WTC11 (cell line): Measurements from ENCODE around the gene PLCE1. TPM values are rescaled to one million over a fixed set of nuclear protein-coding genes. Genes with fewer than 3 reads are reported as not detected.
"Not testable (repeated sequence)": the region's sequence is repeated elsewhere in the genome, so short reads cannot be mapped to it uniquely, and the experiment has no call there.

Experiments used
- ATAC-seq: fragments of 200-7000 bp; cut with Tn5 transposase; 2 replicates; pipeline ENCODE4 v1.10.0; 2021; ENCODE audit warnings: mild to moderate bottlenecking, moderate library complexity
- CTCF ChIA-PET: fragments of 300-600 bp; sonication (Branson Sonifier 250); formaldehyde crosslinking; loops from one replicate; lab custom pipeline; 2021; ENCODE audit warnings: antibody characterized with exemption; lab: Charles Lee
- POLR2A ChIA-PET: fragments of 350-600 bp; sonication (Branson Sonifier 250); formaldehyde crosslinking; loops from one replicate; lab custom pipeline; 2021; ENCODE audit warnings: antibody characterized with exemption; lab: Charles Lee
- DNase-seq: peaks from one replicate; pipeline ENCODE4 v3.0.0; 2021; ENCODE audit warnings: low spot score
- H3K27ac Mint-ChIP-seq: 2 replicates; pipeline ENCODE4 v1.8.0; 2021; ENCODE audit warnings: mixed read lengths
- H3K27me3 Mint-ChIP-seq: 2 replicates; pipeline ENCODE4 v1.8.0; 2021; ENCODE audit warnings: low read depth, mild to moderate bottlenecking, moderate library complexity, mixed read lengths
- H3K36me3 Mint-ChIP-seq: 2 replicates; pipeline ENCODE4 v1.8.0; 2021; ENCODE audit warnings: mixed read lengths
- H3K4me1 Mint-ChIP-seq: 2 replicates; pipeline ENCODE4 v1.8.0; 2022; ENCODE audit warnings: mixed read lengths
- H3K4me3 Mint-ChIP-seq: 2 replicates; pipeline ENCODE4 v1.8.0; 2021; ENCODE audit warnings: mild to moderate bottlenecking, moderate library complexity, mixed read lengths
- H3K9me3 Mint-ChIP-seq: 2 replicates; pipeline ENCODE4 v1.8.0; 2021; ENCODE audit warnings: mixed read lengths
- CREM ChIP-seq: sonication (generic); formaldehyde crosslinking; IDR thresholded peaks from 2 replicates; pipeline ENCODE4 v1.8.1; 2022; ENCODE audit warnings: mild to moderate bottlenecking, missing genetic modification reagents, moderate library complexity
- FOXK1 ChIP-seq: sonication (generic); formaldehyde crosslinking; IDR thresholded peaks from 2 replicates; pipeline ENCODE4 v1.8.0; 2022; ENCODE audit warnings: mild to moderate bottlenecking, moderate library complexity, missing genetic modification reagents
- GRHL2 ChIP-seq: fragments of 250-450 bp; sonication (Bioruptor Pico); IDR thresholded peaks from 2 replicates; pipeline ENCODE4 v1.8.0; 2022; ENCODE audit warnings: mild to moderate bottlenecking, moderate library complexity; ENCODE audit not compliant: insufficient replicate concordance, severe bottlenecking
- NFE2L1 ChIP-seq: sonication (generic); formaldehyde crosslinking; IDR thresholded peaks from 2 replicates; pipeline ENCODE4 v1.8.1; 2023; ENCODE audit warnings: missing genetic modification reagents
- NFYB ChIP-seq: sonication (generic); formaldehyde crosslinking; conservative IDR thresholded peaks from 2 replicates; pipeline ENCODE4 v1.8.0; 2022; ENCODE audit warnings: low read depth, missing genetic modification reagents
- NR1H2 ChIP-seq: sonication (generic); formaldehyde crosslinking; IDR thresholded peaks from 2 replicates; pipeline ENCODE4 v1.9.0; 2021; ENCODE audit warnings: mild to moderate bottlenecking, moderate library complexity, missing genetic modification reagents
- SP1 ChIP-seq: sonication (generic); formaldehyde crosslinking; conservative IDR thresholded peaks from 2 replicates; pipeline ENCODE4 v1.8.1; 2022; ENCODE audit warnings: missing genetic modification reagents
- TCF7 ChIP-seq: sonication (generic); formaldehyde crosslinking; IDR thresholded peaks from 2 replicates; pipeline ENCODE4 v1.8.0; 2022; ENCODE audit warnings: mild to moderate bottlenecking, low read depth, missing genetic modification reagents, moderate library complexity
- total RNA-seq: library from RNA; stranded (reverse); gene quantifications from 3 replicates; pipeline ENCODE4 v1.2.3, GENCODE V29; 2021
- TF ChIP-seq, protein P1 (sequence below): fragments of 250-450 bp; sonication (Bioruptor Pico); IDR thresholded peaks from 2 replicates; pipeline ENCODE4 v1.9.0; 2021; ENCODE audit warnings: mild to moderate bottlenecking, borderline replicate concordance
- TF ChIP-seq, protein P2 (sequence below): sonication (generic); formaldehyde crosslinking; IDR thresholded peaks from 2 replicates; pipeline ENCODE4 v1.8.1; 2023; ENCODE audit warnings: mild to moderate bottlenecking, missing genetic modification reagents, borderline replicate concordance
- TF ChIP-seq, protein P3 (sequence below): sonication (generic); formaldehyde crosslinking; IDR thresholded peaks from 2 replicates; pipeline ENCODE4 v1.8.1; 2023; ENCODE audit warnings: mild to moderate bottlenecking, moderate library complexity, missing genetic modification reagents
- TF ChIP-seq, protein P4 (sequence below): fragments of 250-450 bp; sonication (Bioruptor Pico); IDR thresholded peaks from 2 replicates; pipeline ENCODE4 v1.9.0; 2021; ENCODE audit warnings: mild to moderate bottlenecking
- TF ChIP-seq, protein P5 (sequence below): sonication (generic); formaldehyde crosslinking; IDR thresholded peaks from 2 replicates; pipeline ENCODE4 v1.8.1; 2023; ENCODE audit warnings: mild to moderate bottlenecking, missing genetic modification reagents
- TF ChIP-seq, protein P6 (sequence below): fragments of 200-600 bp; IDR thresholded peaks from 2 replicates; pipeline ENCODE4 v1.8.0; 2022; ENCODE audit warnings: antibody characterized with exemption
- TF ChIP-seq, protein P7 (sequence below): sonication (generic); formaldehyde crosslinking; IDR thresholded peaks from 2 replicates; pipeline ENCODE4 v1.8.0; 2022; ENCODE audit warnings: mild to moderate bottlenecking, missing genetic modification reagents
- TF ChIP-seq, protein P8 (sequence below): sonication (generic); formaldehyde crosslinking; IDR thresholded peaks from 2 replicates; pipeline ENCODE4 v1.8.0; 2022; ENCODE audit warnings: missing genetic modification reagents

Gene PLCE1
- total RNA-seq, 1 experiment from 2014 or later, result 0.11 TPM

DNA sequence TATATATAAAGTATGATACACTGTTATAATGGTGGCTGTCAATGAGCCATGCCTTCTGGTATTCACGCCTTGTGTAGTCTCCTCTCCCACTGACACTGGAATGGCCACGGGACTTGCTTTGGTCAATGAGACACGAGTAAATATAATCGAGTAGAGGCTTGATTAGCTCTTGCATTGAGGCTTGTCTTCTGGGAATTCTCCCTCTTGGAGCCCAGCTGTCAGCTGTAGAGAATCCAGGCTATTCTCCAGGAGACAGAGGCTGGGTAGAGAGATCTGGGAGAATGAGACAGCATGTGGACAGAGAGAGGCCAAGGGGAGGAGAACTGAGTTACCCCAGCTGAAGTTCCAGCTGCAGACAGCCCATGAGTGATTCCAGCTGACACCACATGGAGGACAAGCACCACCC is 25.2 kb upstream of the PLCE1 start:
- TF ChIP-seq NFE2L1 (CRISPR knock-in tag), result no peak
- TF ChIP-seq, protein P1, sequence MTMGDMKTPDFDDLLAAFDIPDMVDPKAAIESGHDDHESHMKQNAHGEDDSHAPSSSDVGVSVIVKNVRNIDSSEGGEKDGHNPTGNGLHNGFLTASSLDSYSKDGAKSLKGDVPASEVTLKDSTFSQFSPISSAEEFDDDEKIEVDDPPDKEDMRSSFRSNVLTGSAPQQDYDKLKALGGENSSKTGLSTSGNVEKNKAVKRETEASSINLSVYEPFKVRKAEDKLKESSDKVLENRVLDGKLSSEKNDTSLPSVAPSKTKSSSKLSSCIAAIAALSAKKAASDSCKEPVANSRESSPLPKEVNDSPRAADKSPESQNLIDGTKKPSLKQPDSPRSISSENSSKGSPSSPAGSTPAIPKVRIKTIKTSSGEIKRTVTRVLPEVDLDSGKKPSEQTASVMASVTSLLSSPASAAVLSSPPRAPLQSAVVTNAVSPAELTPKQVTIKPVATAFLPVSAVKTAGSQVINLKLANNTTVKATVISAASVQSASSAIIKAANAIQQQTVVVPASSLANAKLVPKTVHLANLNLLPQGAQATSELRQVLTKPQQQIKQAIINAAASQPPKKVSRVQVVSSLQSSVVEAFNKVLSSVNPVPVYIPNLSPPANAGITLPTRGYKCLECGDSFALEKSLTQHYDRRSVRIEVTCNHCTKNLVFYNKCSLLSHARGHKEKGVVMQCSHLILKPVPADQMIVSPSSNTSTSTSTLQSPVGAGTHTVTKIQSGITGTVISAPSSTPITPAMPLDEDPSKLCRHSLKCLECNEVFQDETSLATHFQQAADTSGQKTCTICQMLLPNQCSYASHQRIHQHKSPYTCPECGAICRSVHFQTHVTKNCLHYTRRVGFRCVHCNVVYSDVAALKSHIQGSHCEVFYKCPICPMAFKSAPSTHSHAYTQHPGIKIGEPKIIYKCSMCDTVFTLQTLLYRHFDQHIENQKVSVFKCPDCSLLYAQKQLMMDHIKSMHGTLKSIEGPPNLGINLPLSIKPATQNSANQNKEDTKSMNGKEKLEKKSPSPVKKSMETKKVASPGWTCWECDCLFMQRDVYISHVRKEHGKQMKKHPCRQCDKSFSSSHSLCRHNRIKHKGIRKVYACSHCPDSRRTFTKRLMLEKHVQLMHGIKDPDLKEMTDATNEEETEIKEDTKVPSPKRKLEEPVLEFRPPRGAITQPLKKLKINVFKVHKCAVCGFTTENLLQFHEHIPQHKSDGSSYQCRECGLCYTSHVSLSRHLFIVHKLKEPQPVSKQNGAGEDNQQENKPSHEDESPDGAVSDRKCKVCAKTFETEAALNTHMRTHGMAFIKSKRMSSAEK, result no peak
- TF ChIP-seq FOXK1 (CRISPR knock-in tag), result no peak
- TF ChIP-seq, protein P2, sequence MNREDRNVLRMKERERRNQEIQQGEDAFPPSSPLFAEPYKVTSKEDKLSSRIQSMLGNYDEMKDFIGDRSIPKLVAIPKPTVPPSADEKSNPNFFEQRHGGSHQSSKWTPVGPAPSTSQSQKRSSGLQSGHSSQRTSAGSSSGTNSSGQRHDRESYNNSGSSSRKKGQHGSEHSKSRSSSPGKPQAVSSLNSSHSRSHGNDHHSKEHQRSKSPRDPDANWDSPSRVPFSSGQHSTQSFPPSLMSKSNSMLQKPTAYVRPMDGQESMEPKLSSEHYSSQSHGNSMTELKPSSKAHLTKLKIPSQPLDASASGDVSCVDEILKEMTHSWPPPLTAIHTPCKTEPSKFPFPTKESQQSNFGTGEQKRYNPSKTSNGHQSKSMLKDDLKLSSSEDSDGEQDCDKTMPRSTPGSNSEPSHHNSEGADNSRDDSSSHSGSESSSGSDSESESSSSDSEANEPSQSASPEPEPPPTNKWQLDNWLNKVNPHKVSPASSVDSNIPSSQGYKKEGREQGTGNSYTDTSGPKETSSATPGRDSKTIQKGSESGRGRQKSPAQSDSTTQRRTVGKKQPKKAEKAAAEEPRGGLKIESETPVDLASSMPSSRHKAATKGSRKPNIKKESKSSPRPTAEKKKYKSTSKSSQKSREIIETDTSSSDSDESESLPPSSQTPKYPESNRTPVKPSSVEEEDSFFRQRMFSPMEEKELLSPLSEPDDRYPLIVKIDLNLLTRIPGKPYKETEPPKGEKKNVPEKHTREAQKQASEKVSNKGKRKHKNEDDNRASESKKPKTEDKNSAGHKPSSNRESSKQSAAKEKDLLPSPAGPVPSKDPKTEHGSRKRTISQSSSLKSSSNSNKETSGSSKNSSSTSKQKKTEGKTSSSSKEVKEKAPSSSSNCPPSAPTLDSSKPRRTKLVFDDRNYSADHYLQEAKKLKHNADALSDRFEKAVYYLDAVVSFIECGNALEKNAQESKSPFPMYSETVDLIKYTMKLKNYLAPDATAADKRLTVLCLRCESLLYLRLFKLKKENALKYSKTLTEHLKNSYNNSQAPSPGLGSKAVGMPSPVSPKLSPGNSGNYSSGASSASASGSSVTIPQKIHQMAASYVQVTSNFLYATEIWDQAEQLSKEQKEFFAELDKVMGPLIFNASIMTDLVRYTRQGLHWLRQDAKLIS (CRISPR knock-in tag), result no peak
- no peak for TF ChIP-seq NR1H2 (CRISPR knock-in tag)
- TF ChIP-seq, protein P3, sequence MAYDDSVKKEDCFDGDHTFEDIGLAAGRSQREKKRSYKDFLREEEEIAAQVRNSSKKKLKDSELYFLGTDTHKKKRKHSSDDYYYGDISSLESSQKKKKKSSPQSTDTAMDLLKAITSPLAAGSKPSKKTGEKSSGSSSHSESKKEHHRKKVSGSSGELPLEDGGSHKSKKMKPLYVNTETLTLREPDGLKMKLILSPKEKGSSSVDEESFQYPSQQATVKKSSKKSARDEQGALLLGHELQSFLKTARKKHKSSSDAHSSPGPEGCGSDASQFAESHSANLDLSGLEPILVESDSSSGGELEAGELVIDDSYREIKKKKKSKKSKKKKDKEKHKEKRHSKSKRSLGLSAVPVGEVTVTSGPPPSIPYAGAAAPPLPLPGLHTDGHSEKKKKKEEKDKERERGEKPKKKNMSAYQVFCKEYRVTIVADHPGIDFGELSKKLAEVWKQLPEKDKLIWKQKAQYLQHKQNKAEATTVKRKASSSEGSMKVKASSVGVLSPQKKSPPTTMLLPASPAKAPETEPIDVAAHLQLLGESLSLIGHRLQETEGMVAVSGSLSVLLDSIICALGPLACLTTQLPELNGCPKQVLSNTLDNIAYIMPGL (CRISPR knock-in tag), result no peak
- TF ChIP-seq NFYB, result no peak
- TF ChIP-seq, protein P4, sequence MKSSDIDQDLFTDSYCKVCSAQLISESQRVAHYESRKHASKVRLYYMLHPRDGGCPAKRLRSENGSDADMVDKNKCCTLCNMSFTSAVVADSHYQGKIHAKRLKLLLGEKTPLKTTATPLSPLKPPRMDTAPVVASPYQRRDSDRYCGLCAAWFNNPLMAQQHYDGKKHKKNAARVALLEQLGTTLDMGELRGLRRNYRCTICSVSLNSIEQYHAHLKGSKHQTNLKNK (CRISPR knock-in tag), result no peak
- TF ChIP-seq GRHL2 (CRISPR knock-in tag), result no peak
- no peak for TF ChIP-seq SP1 (CRISPR knock-in tag)
- no peak for TF ChIP-seq CREM
- TF ChIP-seq, protein P5, sequence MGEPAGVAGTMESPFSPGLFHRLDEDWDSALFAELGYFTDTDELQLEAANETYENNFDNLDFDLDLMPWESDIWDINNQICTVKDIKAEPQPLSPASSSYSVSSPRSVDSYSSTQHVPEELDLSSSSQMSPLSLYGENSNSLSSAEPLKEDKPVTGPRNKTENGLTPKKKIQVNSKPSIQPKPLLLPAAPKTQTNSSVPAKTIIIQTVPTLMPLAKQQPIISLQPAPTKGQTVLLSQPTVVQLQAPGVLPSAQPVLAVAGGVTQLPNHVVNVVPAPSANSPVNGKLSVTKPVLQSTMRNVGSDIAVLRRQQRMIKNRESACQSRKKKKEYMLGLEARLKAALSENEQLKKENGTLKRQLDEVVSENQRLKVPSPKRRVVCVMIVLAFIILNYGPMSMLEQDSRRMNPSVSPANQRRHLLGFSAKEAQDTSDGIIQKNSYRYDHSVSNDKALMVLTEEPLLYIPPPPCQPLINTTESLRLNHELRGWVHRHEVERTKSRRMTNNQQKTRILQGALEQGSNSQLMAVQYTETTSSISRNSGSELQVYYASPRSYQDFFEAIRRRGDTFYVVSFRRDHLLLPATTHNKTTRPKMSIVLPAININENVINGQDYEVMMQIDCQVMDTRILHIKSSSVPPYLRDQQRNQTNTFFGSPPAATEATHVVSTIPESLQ, result no peak
- TF ChIP-seq, protein P6, sequence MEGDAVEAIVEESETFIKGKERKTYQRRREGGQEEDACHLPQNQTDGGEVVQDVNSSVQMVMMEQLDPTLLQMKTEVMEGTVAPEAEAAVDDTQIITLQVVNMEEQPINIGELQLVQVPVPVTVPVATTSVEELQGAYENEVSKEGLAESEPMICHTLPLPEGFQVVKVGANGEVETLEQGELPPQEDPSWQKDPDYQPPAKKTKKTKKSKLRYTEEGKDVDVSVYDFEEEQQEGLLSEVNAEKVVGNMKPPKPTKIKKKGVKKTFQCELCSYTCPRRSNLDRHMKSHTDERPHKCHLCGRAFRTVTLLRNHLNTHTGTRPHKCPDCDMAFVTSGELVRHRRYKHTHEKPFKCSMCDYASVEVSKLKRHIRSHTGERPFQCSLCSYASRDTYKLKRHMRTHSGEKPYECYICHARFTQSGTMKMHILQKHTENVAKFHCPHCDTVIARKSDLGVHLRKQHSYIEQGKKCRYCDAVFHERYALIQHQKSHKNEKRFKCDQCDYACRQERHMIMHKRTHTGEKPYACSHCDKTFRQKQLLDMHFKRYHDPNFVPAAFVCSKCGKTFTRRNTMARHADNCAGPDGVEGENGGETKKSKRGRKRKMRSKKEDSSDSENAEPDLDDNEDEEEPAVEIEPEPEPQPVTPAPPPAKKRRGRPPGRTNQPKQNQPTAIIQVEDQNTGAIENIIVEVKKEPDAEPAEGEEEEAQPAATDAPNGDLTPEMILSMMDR, result no peak
- no peak for TF ChIP-seq TCF7 (CRISPR knock-in tag)
- TF ChIP-seq, protein P7, sequence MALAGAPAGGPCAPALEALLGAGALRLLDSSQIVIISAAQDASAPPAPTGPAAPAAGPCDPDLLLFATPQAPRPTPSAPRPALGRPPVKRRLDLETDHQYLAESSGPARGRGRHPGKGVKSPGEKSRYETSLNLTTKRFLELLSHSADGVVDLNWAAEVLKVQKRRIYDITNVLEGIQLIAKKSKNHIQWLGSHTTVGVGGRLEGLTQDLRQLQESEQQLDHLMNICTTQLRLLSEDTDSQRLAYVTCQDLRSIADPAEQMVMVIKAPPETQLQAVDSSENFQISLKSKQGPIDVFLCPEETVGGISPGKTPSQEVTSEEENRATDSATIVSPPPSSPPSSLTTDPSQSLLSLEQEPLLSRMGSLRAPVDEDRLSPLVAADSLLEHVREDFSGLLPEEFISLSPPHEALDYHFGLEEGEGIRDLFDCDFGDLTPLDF (CRISPR knock-in tag), result no peak
- TF ChIP-seq, protein P8, sequence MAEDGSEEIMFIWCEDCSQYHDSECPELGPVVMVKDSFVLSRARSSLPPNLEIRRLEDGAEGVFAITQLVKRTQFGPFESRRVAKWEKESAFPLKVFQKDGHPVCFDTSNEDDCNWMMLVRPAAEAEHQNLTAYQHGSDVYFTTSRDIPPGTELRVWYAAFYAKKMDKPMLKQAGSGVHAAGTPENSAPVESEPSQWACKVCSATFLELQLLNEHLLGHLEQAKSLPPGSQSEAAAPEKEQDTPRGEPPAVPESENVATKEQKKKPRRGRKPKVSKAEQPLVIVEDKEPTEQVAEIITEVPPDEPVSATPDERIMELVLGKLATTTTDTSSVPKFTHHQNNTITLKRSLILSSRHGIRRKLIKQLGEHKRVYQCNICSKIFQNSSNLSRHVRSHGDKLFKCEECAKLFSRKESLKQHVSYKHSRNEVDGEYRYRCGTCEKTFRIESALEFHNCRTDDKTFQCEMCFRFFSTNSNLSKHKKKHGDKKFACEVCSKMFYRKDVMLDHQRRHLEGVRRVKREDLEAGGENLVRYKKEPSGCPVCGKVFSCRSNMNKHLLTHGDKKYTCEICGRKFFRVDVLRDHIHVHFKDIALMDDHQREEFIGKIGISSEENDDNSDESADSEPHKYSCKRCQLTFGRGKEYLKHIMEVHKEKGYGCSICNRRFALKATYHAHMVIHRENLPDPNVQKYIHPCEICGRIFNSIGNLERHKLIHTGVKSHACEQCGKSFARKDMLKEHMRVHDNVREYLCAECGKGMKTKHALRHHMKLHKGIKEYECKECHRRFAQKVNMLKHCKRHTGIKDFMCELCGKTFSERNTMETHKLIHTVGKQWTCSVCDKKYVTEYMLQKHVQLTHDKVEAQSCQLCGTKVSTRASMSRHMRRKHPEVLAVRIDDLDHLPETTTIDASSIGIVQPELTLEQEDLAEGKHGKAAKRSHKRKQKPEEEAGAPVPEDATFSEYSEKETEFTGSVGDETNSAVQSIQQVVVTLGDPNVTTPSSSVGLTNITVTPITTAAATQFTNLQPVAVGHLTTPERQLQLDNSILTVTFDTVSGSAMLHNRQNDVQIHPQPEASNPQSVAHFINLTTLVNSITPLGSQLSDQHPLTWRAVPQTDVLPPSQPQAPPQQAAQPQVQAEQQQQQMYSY (CRISPR knock-in tag), result no peak
- Mint-ChIP-seq H3K36me3 (peaks cover 7% of the 10 kb centered on the region), H3K4me1 (no peaks in the 10 kb centered on the region), H3K9me3 (peaks cover 8% of the 10 kb centered on the region), H3K4me3 (no peak overlapping the region), H3K27me3 (no peaks in the 10 kb centered on the region), H3K27ac (no peak overlapping the region)
- ChIA-PET POLR2A (no interaction called here), CTCF (no interaction called here)
- no peak for DNase-seq
- no peak for ATAC-seq

DNA sequence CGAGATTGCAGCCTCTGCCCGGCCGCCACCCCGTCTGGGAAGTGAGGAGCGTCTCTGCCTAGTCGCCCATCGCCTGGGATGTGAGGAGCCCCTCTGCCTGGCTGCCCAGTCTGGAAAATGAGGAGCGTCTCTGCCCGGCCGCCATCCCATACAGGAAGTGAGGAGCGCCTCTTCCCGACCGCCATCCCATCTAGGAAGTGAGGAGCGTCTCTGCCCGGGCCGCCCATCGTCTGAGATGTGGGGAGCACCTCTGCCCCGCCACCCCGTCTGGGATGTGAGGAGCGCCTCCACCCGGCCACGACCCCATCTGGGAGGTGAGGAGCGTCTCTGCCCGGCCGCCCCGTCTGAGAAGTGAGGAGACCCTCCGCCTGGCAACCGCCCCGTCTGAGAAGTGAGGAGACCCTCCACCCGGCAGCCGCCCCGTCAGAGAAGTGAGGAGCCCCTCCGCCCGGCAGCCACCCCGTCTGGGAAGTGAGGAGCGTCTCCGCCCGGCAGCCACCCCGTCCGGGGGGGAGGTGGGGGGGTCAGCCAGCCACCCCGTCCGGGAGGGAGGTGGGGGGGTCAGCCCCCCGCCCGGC is 23.2 kb upstream of the PLCE1 start:
- H3K36me3 Mint-ChIP-seq, H3K4me3 Mint-ChIP-seq, H3K27me3 Mint-ChIP-seq, H3K4me1 Mint-ChIP-seq, CTCF ChIA-PET, H3K9me3 Mint-ChIP-seq, ATAC-seq, DNase-seq, POLR2A ChIA-PET, H3K27ac Mint-ChIP-seq: not testable (repeated sequence)
